Mesodermal cell (in vitro differentiated cells): Measurements from ENCODE around the gene ATP8B2.
"Not testable (repeated sequence)": the region's sequence is repeated elsewhere in the genome, so short reads cannot be mapped to it uniquely, and the experiment has no call there.

Experiments used
- H3K27ac ChIP-seq: 2 replicates; pipeline ENCODE4 v1.7.0; 2013; ENCODE audit warnings: mild to moderate bottlenecking, low read depth, low read length, moderate library complexity; ENCODE audit not compliant: severe bottlenecking
- H3K36me3 ChIP-seq: 2 replicates; pipeline ENCODE4 v1.7.1; 2013; ENCODE audit warnings: mild to moderate bottlenecking, low read length, moderate library complexity; ENCODE audit not compliant: control insufficient read depth, insufficient read depth
- H3K4me1 ChIP-seq: one replicate; pipeline ENCODE4 v1.7.1; 2013; ENCODE audit warnings: mild to moderate bottlenecking, low read length; ENCODE audit not compliant: insufficient read depth, control insufficient read depth, poor library complexity, severe bottlenecking
- H3K4me3 ChIP-seq: 2 replicates; pipeline ENCODE4 v1.7.0; 2013; ENCODE audit warnings: low read length, control low read depth, mild to moderate bottlenecking; ENCODE audit not compliant: insufficient read depth, poor library complexity, severe bottlenecking; ENCODE audit errors: extremely low read depth
- H3K9me3 ChIP-seq: 2 replicates; pipeline ENCODE4 v1.7.1; 2013; ENCODE audit warnings: mild to moderate bottlenecking, low read length, moderate library complexity; ENCODE audit not compliant: control insufficient read depth
- WGBS, 2 experiments: methylation state at CpG; one replicate each; pipeline ENCODE4 v1.1.5; 2013; ENCODE audit warnings: missing lambda C conversion rate in 2 of 2; ENCODE audit not compliant: insufficient coverage in 2 of 2; 5-methylcytosine and 5-hydroxymethylcytosine counted together

Gene ATP8B2

GRCh38 chr1:154335025-154335714 lies 9.8 kb downstream of the ATP8B2 start:
- Histone ChIP-seq H3K27ac (no peak overlapping the region), H3K4me3 (no peak overlapping the region), H3K36me3 (peaks cover 91% of the 10 kb centered on the region), H3K9me3 (no peaks in the 10 kb centered on the region), H3K4me1 (peaks cover 3% of the 10 kb centered on the region)
- 40 to 55% methylated on average over 8 of the region's 11 CpGs for WGBS, 2 experiments

- Histone ChIP-seq H3K4me3 (no peak overlapping the region), H3K4me1 (peaks cover 3% of the 10 kb centered on the region), H3K36me3 (peaks cover 91% of the 10 kb centered on the region), H3K9me3 (no peaks in the 10 kb centered on the region), H3K27ac (no peak overlapping the region)
- WGBS, 2 experiments, result 98 to 100% methylated on average over 3 to 5 of the region's 8 CpGs
Observed at GRCh38 chr1:154337253-154337894, 12.0 kb downstream of the ATP8B2 start.

DNA sequence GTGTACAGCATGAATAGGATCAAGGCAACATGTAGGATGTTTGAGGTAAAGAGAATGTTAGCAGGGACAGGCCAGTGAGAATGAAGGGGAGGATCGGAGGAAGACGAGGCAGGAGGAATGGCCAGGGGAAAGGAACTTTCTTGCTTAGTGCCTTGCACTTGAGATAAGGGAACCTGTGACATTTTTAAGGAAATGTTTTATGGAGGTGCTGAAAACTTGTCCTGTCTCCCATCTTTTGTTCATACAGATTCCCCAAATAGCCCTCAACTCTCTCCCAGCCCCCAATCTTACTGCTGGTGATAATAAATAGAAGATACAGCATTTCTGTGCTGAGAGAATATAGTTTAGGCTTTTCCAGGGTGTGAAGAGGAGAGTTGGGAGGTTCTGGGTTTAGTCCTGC lies 13.6 kb downstream of the ATP8B2 start:
- Histone ChIP-seq H3K9me3 (no peaks in the 10 kb centered on the region), H3K4me1 (peaks cover 6% of the 10 kb centered on the region), H3K4me3 (no peak overlapping the region), H3K36me3 (peaks cover 93% of the 10 kb centered on the region), H3K27ac (no peak overlapping the region)
- 94 to 95% methylated on average over 2 of the region's 2 CpGs for WGBS, 2 experiments

DNA sequence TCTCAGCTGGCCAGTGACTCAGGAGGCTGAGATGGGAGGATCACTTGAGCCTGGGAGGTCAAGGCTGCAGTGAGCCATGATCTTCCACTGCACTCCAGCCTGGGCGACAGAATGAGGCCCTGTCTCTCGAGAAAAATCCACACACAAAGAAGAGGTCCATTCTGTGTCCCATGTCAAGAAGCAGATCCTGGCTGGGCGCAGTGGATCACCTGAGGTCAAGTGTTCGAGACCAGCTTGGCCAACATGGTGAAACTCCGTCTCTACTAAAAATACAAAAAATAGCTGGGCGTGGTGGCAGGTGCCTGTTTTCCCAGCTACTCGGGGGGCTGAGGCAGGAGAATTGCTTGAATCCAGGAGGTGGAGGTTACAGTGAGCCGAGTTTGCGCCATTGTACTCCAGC lies 16.0 kb downstream of the ATP8B2 start:
- H3K4me1 ChIP-seq, H3K4me3 ChIP-seq, H3K27ac ChIP-seq, H3K9me3 ChIP-seq: not testable (repeated sequence)
- peaks cover 96% of the 10 kb centered on the region for H3K36me3 ChIP-seq
- WGBS, 2 experiments, result 95 to 97% methylated on average over 9 of the region's 9 CpGs

DNA sequence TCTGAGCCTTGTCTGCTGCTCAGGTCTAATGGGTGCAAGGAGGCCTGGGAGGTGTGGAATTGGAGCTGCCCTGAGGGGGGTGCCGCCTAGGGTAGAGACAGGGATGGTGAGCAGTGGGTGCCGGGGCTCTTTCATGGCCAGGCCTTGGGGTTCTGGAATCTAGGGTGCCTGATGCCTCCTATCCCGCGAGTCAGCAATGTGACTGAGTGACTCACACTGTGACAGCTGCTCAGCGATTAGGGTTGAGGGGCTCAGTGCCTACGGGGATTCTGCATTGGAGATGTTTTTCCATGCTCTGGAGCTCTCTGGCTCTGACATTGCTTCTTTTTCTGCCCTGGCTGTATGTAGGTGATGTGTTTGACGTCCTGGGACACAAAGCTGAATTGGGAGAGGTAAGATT lies 16.8 kb downstream of the ATP8B2 start:
- 88 to 98% methylated on average over 7 of the region's 7 CpGs for WGBS, 2 experiments
- H3K27ac ChIP-seq, result no peak overlapping the region
- H3K36me3 ChIP-seq, result peaks cover 96% of the 10 kb centered on the region

GRCh38 chr1:154342836-154343472 lies 17.6 kb downstream of the ATP8B2 start:
- Histone ChIP-seq H3K9me3 (no peaks in the 10 kb centered on the region), H3K27ac (no peak overlapping the region), H3K36me3 (peaks cover 96% of the 10 kb centered on the region), H3K4me1 (peaks cover 8% of the 10 kb centered on the region), H3K4me3 (no peak overlapping the region)
- WGBS, 2 experiments, result 92 to 97% methylated on average over 16 to 19 of the region's 21 CpGs

More for the DNA sequence above, 16.8 kb downstream of the ATP8B2 start:
- Histone ChIP-seq H3K9me3 (no peaks in the 10 kb centered on the region), H3K4me3 (no peak overlapping the region), H3K4me1 (peaks cover 6% of the 10 kb centered on the region)

DNA sequence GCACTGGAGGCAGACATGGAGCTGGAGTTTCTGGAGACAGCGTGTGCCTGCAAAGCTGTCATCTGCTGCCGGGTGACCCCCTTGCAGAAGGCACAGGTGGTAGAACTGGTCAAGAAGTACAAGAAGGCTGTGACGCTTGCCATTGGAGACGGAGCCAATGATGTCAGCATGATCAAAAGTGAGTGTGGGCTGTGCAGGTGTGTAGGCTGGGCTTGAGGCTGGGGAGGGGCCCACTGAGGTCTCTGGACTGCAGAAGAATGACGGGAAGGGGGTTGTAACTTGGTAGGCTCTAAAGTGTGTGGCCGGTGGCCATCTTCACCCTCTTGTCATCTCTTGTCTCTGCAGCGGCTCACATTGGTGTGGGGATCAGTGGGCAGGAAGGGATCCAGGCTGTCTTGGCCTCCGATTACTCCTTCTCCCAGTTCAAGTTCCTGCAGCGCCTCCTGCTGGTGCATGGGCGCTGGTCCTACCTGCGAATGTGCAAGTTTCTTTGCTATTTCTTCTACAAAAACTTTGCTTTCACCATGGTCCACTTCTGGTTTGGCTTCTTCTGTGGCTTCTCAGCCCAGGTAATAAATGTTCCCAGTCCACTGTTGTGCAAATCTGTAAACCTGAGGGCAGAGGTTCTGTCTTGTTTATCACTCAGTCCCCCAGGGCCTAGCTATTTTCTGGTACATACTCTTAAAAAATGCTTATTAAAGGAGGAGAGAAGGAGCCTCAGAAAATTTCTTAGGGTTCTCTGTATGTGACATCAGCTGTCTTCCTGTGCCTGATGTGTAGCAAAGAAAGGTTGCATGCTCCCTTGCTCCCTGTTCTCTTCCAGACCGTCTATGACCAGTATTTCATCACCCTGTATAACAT lies 19.9 kb downstream of the ATP8B2 start:
- Histone ChIP-seq H3K4me3 (no peak overlapping the region), H3K36me3 (peaks cover 98% of the 10 kb centered on the region), H3K27ac (no peak overlapping the region), H3K4me1 (peaks cover 7% of the 10 kb centered on the region), H3K9me3 (no peaks in the 10 kb centered on the region)
- 80 to 87% methylated on average over 8 to 11 of the region's 12 CpGs for WGBS, 2 experiments

DNA sequence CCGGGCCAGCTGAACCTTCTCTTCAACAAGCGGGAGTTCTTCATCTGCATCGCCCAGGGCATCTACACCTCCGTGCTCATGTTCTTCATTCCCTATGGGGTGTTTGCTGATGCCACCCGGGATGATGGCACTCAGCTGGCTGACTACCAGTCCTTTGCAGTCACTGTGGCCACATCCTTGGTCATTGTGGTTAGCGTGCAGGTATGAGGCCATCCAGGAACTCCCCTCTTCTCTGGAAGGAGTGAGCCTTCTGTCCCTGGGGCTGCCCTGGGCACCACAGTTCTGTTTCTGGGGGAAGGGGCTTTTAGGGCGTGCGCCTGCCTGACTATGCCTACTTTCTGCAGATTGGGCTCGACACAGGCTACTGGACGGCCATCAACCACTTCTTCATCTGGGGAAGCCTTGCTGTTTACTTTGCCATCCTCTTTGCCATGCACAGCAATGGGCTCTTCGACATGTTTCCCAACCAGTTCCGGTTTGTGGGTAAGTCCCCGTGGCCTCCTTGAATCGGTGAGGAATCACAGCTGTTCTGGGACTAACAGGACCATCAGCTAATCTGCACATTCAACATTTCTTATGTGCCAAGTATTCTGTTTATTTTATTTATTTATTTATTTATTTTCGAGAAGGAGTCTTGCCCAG lies 21.1 kb downstream of the ATP8B2 start:
- H3K36me3 ChIP-seq, result peaks cover 88% of the 10 kb centered on the region
- no peak overlapping the region for H3K27ac ChIP-seq
- H3K4me1 ChIP-seq, result peaks cover 7% of the 10 kb centered on the region
- no peak overlapping the region for H3K4me3 ChIP-seq
- no peaks in the 10 kb centered on the region for H3K9me3 ChIP-seq
- 92 to 96% methylated on average over 12 to 14 of the region's 15 CpGs for WGBS, 2 experiments

DNA sequence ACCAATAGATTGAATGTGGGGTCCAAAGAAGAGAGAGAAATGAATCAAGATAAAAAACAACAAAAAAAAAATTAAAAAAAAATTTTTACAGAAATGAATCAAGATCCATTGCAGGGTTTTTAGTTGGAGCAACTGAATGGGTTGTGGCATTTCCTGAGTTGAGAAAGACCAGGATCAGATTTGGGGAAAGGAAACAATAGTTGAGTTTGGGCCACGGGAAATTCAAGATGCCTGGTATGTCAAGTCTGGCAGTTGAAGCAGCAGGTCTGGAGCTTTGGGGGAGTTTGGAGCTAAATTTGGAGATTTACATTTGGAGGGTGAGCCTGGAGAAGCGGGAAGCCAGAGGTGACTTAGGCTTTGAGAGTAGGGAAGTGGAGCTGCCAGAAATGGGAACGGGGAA lies 22.6 kb downstream of the ATP8B2 start:
- Histone ChIP-seq H3K9me3 (no peaks in the 10 kb centered on the region), H3K36me3 (peaks cover 73% of the 10 kb centered on the region), H3K27ac (no peak overlapping the region), H3K4me1 (peaks cover 13% of the 10 kb centered on the region), H3K4me3 (no peak overlapping the region)
- WGBS, 2 experiments, result 97 to 100% methylated on average over 2 to 3 of the region's 3 CpGs

- Histone ChIP-seq H3K4me1 (peaks cover 18% of the 10 kb centered on the region), H3K4me3 (no peak overlapping the region), H3K36me3 (peaks cover 67% of the 10 kb centered on the region), H3K27ac (no peak overlapping the region), H3K9me3 (no peaks in the 10 kb centered on the region)
- 94 to 95% methylated on average over 24 to 27 of the region's 27 CpGs for WGBS, 2 experiments
Observed at GRCh38 chr1:154348429-154349076, 23.2 kb downstream of the ATP8B2 start.
